Nephron progenitor cell (in vitro differentiated cells): ENCODE results near the gene SLC43A2.

Experiments used
- DNase-seq: peaks from one replicate; pipeline ENCODE4 v3.0.0; 2021
- H3K27ac Mint-ChIP-seq: 2 replicates; pipeline ENCODE4 v1.8.0; 2021; ENCODE audit warnings: mild to moderate bottlenecking, moderate library complexity, mixed read lengths
- H3K27me3 Mint-ChIP-seq: 2 replicates; pipeline ENCODE4 v1.8.0; 2021; ENCODE audit warnings: mild to moderate bottlenecking, low read depth, mixed read lengths; ENCODE audit not compliant: poor library complexity
- H3K36me3 Mint-ChIP-seq: 2 replicates; pipeline ENCODE4 v1.8.0; 2021; ENCODE audit warnings: low read depth, mixed read lengths
- H3K4me1 Mint-ChIP-seq: 2 replicates; pipeline ENCODE4 v1.8.0; 2021; ENCODE audit warnings: mixed read lengths
- H3K4me3 Mint-ChIP-seq: 2 replicates; pipeline ENCODE4 v1.8.0; 2021; ENCODE audit warnings: mild to moderate bottlenecking, moderate library complexity, mixed read lengths
- H3K9me3 Mint-ChIP-seq: 2 replicates; pipeline ENCODE4 v1.8.0; 2021; ENCODE audit warnings: mild to moderate bottlenecking, moderate library complexity, mixed read lengths
- CTCF ChIP-seq: fragments of 200-600 bp; sonication (generic); IDR thresholded peaks from 2 replicates; pipeline ENCODE4 v1.5.0; 2021; ENCODE audit warnings: antibody characterized with exemption

Gene SLC43A2

GRCh38 chr17:1555651-1556471 is 72.8 kb downstream of the SLC43A2 start:
- no peak for DNase-seq
- TF ChIP-seq CTCF: no peak
- Mint-ChIP-seq H3K9me3 (no peaks in the 10 kb centered on the region), H3K4me1 (peaks cover 74% of the 10 kb centered on the region), H3K36me3 (peaks cover 53% of the 10 kb centered on the region), H3K4me3 (no peak overlapping the region), H3K27ac (no peak overlapping the region), H3K27me3 (peaks cover 6% of the 10 kb centered on the region)

- Mint-ChIP-seq H3K36me3 (peaks cover 63% of the 10 kb centered on the region), H3K27me3 (peaks cover 4% of the 10 kb centered on the region), H3K27ac (no peak overlapping the region), H3K4me1 (peaks cover 65% of the 10 kb centered on the region), H3K9me3 (no peaks in the 10 kb centered on the region), H3K4me3 (no peak overlapping the region)
- no peak for DNase-seq
- no peak for TF ChIP-seq CTCF
Measured at GRCh38 chr17:1554751-1555540, 73.7 kb downstream of the SLC43A2 start.

GRCh38 chr17:1553354-1554266 is 75.0 kb downstream of the SLC43A2 start:
- DNase-seq: no peak
- H3K9me3 Mint-ChIP-seq: no peaks in the 10 kb centered on the region
- H3K27me3 Mint-ChIP-seq: peaks cover 3% of the 10 kb centered on the region
- peaks cover 52% of the 10 kb centered on the region for H3K4me1 Mint-ChIP-seq
- TF ChIP-seq CTCF: no peak
- no peak overlapping the region for H3K27ac Mint-ChIP-seq
- H3K4me3 Mint-ChIP-seq: no peak overlapping the region
- H3K36me3 Mint-ChIP-seq: peaks cover 75% of the 10 kb centered on the region

GRCh38 chr17:1552932-1553331 is 75.7 kb downstream of the SLC43A2 start:
- Mint-ChIP-seq H3K4me1 (peaks cover 52% of the 10 kb centered on the region), H3K9me3 (no peaks in the 10 kb centered on the region), H3K27ac (no peak overlapping the region), H3K4me3 (no peak overlapping the region), H3K36me3 (peaks cover 82% of the 10 kb centered on the region), H3K27me3 (peaks cover 3% of the 10 kb centered on the region)
- DNase-seq: no peak
- no peak for TF ChIP-seq CTCF

- Mint-ChIP-seq H3K4me3 (no peak overlapping the region), H3K27me3 (peaks cover 3% of the 10 kb centered on the region), H3K9me3 (no peaks in the 10 kb centered on the region), H3K4me1 (peaks cover 41% of the 10 kb centered on the region), H3K27ac (no peak overlapping the region), H3K36me3 (peaks cover 79% of the 10 kb centered on the region)
- no peak for TF ChIP-seq CTCF
- DNase-seq: no peak
Measured at GRCh38 chr17:1551741-1552140, 76.9 kb downstream of the SLC43A2 start.
